ENCODE data around the gene BIN1.

DNA sequence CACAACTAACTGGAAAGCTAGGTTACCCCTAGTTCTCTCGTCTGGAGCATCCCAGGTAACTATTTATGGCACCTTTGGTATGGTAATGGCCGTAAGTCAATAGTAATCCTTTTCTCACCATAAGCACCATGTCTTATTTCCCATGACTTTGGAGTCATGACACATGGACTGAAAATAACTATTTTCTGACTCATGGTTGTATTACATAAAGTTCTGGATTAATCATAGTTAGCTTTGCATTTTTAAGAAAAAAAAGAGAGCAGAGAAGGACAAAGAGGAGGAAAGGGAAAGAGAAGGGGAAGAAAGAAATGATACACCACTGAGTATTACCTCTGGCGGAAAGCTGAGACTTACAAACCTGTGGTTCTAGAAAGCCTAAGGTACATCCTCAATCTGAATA is 99.3 kb downstream of the BIN1 start:
- TF ChIP-seq, protein P1, sequence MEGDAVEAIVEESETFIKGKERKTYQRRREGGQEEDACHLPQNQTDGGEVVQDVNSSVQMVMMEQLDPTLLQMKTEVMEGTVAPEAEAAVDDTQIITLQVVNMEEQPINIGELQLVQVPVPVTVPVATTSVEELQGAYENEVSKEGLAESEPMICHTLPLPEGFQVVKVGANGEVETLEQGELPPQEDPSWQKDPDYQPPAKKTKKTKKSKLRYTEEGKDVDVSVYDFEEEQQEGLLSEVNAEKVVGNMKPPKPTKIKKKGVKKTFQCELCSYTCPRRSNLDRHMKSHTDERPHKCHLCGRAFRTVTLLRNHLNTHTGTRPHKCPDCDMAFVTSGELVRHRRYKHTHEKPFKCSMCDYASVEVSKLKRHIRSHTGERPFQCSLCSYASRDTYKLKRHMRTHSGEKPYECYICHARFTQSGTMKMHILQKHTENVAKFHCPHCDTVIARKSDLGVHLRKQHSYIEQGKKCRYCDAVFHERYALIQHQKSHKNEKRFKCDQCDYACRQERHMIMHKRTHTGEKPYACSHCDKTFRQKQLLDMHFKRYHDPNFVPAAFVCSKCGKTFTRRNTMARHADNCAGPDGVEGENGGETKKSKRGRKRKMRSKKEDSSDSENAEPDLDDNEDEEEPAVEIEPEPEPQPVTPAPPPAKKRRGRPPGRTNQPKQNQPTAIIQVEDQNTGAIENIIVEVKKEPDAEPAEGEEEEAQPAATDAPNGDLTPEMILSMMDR (IDR thresholded peaks at IDR 0.05): no peak
- TF ChIP-seq POLR2A (IDR thresholded peaks at IDR 0.05) (no peak), POLR2AphosphoS5 (IDR thresholded peaks at IDR 0.05) (no peak)
